A549 (cell line): ENCODE results near the gene KCP. TPM values are rescaled to one million over a fixed set of nuclear protein-coding genes. Genes with fewer than 3 reads are reported as not detected.

Source experiments
- ATAC-seq, 2 experiments: fragments of 200-7000 bp in 1 of 2; fragments of >200 bp in 1 of 2; cut with Nextera tagmentation in 1 of 2; cut with Tn5 transposase in 1 of 2; 3 replicates each; pipeline versions ENCODE4 v1.8.0 to v1.9.1; 2018 to 2020; ENCODE audit warnings: mild to moderate bottlenecking in 1 of 2, moderate library complexity in 1 of 2
- CTCF ChIA-PET: fragments of 300-600 bp; sonication (Branson Sonifier 250); formaldehyde crosslinking; extraction: SDS; loops from one replicate; lab custom pipeline; 2021; ENCODE audit warnings: antibody characterized with exemption, inconsistent platforms; lab: Yijun Ruan, JAX
- POLR2A ChIA-PET: fragments of 350-600 bp; formaldehyde crosslinking; extraction: SDS; loops from one replicate; lab custom pipeline; 2021; ENCODE audit warnings: antibody characterized with exemption, inconsistent platforms; lab: Yijun Ruan, JAX
- DNase-seq, 2 experiments: peaks; one replicate each; pipeline versions ENCODE4 v3.0.0 to v3.0.0-alpha.2; 2011 to 2016; ENCODE audit warnings: low read depth in 1 of 2, low spot score in 1 of 2
- FAIRE-seq: peaks from 2 replicates; lab custom pipeline; 2011; peaks lifted over from hg19 to GRCh38; lab: Jason Lieb, UNC
- H3K27ac ChIP-seq, 2 experiments: fragments of >200 bp; sonication (Bioruptor Twin); formaldehyde crosslinking; 3 replicates each; pipeline ENCODE4 v1.5.1; 2016 to 2017
- H3K4me1 ChIP-seq: fragments of >200 bp; sonication (Bioruptor Twin); formaldehyde crosslinking; 3 replicates; pipeline ENCODE4 v1.6.1; 2016
- H3K4me2 ChIP-seq: fragments of >200 bp; sonication (Bioruptor Twin); formaldehyde crosslinking; 3 replicates; pipeline ENCODE4 v1.6.1; 2016
- H3K4me3 ChIP-seq: fragments of >200 bp; sonication (Bioruptor Twin); formaldehyde crosslinking; 3 replicates; pipeline ENCODE4 v1.5.1; 2016
- H3K9me3 ChIP-seq: fragments of >200 bp; sonication (Bioruptor Twin); formaldehyde crosslinking; 3 replicates; pipeline ENCODE4 v1.6.1; 2016
- BHLHE40 ChIP-seq: IDR thresholded peaks from 2 replicates; pipeline ENCODE4 v1.6.1; 2012; ENCODE audit warnings: low read depth, low read length, inconsistent platforms
- CHD2 ChIP-seq: fragments of 150-350 bp; IDR thresholded peaks from 2 replicates; pipeline ENCODE4 v1.6.1; 2014; ENCODE audit warnings: low read length; ENCODE audit not compliant: partially characterized antibody
- EHF ChIP-seq: fragments of 250-450 bp; sonication (Bioruptor Pico); IDR thresholded peaks from 2 replicates; pipeline ENCODE4 v1.5.0; 2020; ENCODE audit warnings: mild to moderate bottlenecking
- FOSB ChIP-seq: fragments of 250-450 bp; sonication (Bioruptor Pico); IDR thresholded peaks from 2 replicates; pipeline ENCODE4 v1.5.0; 2020; ENCODE audit warnings: mild to moderate bottlenecking, moderate library complexity
- FOSL2 ChIP-seq, 2 experiments: fragments of 450-650 bp in 1 of 2; fragments of >200 bp in 1 of 2; sonication (Bioruptor Twin) in 1 of 2; formaldehyde crosslinking; IDR thresholded peaks; 2 replicates each; pipeline versions ENCODE4 v1.5.0 to v1.6.1; 2016 to 2020; ENCODE audit warnings: mild to moderate bottlenecking in 1 of 2, moderate library complexity in 1 of 2
- FOXS1 ChIP-seq: fragments of 250-450 bp; sonication (Bioruptor Pico); IDR thresholded peaks from 2 replicates; pipeline ENCODE4 v1.5.0; 2020; ENCODE audit warnings: mild to moderate bottlenecking, moderate library complexity
- GATA3 ChIP-seq: IDR thresholded peaks from 2 replicates; pipeline ENCODE4 v1.6.1; 2012; ENCODE audit warnings: borderline replicate concordance
- HDAC2 ChIP-seq: fragments of 200-600 bp; sonication (generic); IDR thresholded peaks from 2 replicates; pipeline ENCODE4 v1.6.1; 2016
- HES2 ChIP-seq: fragments of >200 bp; sonication (Bioruptor Twin); formaldehyde crosslinking; IDR thresholded peaks from 2 replicates; pipeline ENCODE4 v1.6.1; 2016
- HEYL ChIP-seq: fragments of 250-450 bp; sonication (Bioruptor Pico); IDR thresholded peaks from 2 replicates; pipeline ENCODE4 v1.8.0; 2021; ENCODE audit warnings: mild to moderate bottlenecking, moderate library complexity
- HMGXB4 ChIP-seq: fragments of 250-450 bp; sonication (Bioruptor Pico); IDR thresholded peaks from 2 replicates; pipeline ENCODE4 v1.5.0; 2021; ENCODE audit warnings: mild to moderate bottlenecking, moderate library complexity, borderline replicate concordance
- MAFK ChIP-seq: fragments of 450-650 bp; IDR thresholded peaks from 2 replicates; pipeline ENCODE4 v1.6.1; 2014; ENCODE audit not compliant: partially characterized antibody
- MYC ChIP-seq: IDR thresholded peaks from 2 replicates; pipeline ENCODE4 v1.6.1; 2012; ENCODE audit warnings: mild to moderate bottlenecking, inconsistent platforms, low read length, improper control_type of control experiment, borderline replicate concordance
- POLR2A ChIP-seq: IDR thresholded peaks from 2 replicates; pipeline ENCODE4 v1.6.1; 2012; ENCODE audit warnings: mild to moderate bottlenecking, low read length
- POLR2AphosphoS2 ChIP-seq: conservative IDR thresholded peaks from 2 replicates; pipeline ENCODE4 v1.6.1; 2012; ENCODE audit warnings: low read length, improper control_type of control experiment, inconsistent platforms
- RARB ChIP-seq: fragments of 250-450 bp; sonication (Bioruptor Pico); IDR thresholded peaks from 2 replicates; pipeline ENCODE4 v1.8.0; 2021; ENCODE audit warnings: mild to moderate bottlenecking, moderate library complexity
- RFX5 ChIP-seq: fragments of 450-650 bp; IDR thresholded peaks from 2 replicates; pipeline ENCODE4 v1.7.1; 2014; ENCODE audit warnings: antibody characterized with exemption, mild to moderate bottlenecking, moderate library complexity
- SMC3 ChIP-seq: fragments of >200 bp; sonication (Bioruptor Twin); formaldehyde crosslinking; IDR thresholded peaks from 3 replicates; pipeline ENCODE4 v1.6.1; 2018; ENCODE audit warnings: inconsistent platforms
- TP53 ChIP-seq: fragments of 250-450 bp; sonication (Bioruptor Pico); IDR thresholded peaks from 2 replicates; pipeline ENCODE4 v1.5.0; 2021; ENCODE audit warnings: mild to moderate bottlenecking, moderate library complexity
- ZC3H11A ChIP-seq: fragments of 450-650 bp; IDR thresholded peaks from 2 replicates; pipeline ENCODE4 v1.6.1; 2014; ENCODE audit warnings: antibody characterized with exemption, mild to moderate bottlenecking
- ZFP36 ChIP-seq: fragments of 450-650 bp; IDR thresholded peaks from 2 replicates; pipeline ENCODE4 v1.6.1; 2014; ENCODE audit warnings: borderline replicate concordance; ENCODE audit not compliant: partially characterized antibody
- ZNF302 ChIP-seq: fragments of 250-450 bp; sonication (Bioruptor Pico); IDR thresholded peaks from 2 replicates; pipeline ENCODE4 v1.9.0; 2021; ENCODE audit warnings: inconsistent platforms, mild to moderate bottlenecking, moderate library complexity
- WGBS: methylation state at CpG from one replicate; pipeline ENCODE4 v1.1.6; 2017; ENCODE audit errors: missing lambda C conversion rate; 5-methylcytosine and 5-hydroxymethylcytosine counted together
- polyA plus RNA-seq, 4 experiments: library from polyadenylated mRNA; depleted of rRNA in 3 of 4; stranded (reverse); fragments of >200 nt; fragmentation: RNase III in 1 of 4; extraction: RNeasy Plus Mini Kit Qiagen cat#74134 plus additional on column Dnase treatment in 1 of 4; gene quantifications; 2 replicates in 3 of 4; 3 replicates in 1 of 4; pipeline ENCODE4 v1.2.3, GENCODE V29; 2011 to 2017
- TF ChIP-seq, protein P1 (sequence below): fragments of 450-650 bp; IDR thresholded peaks from 2 replicates; pipeline ENCODE4 v1.6.1; 2014; ENCODE audit warnings: antibody characterized with exemption
- TF ChIP-seq, protein P2 (sequence below): IDR thresholded peaks from 2 replicates; pipeline ENCODE4 v1.6.1; 2012

The KCP gene
- polyA plus RNA-seq, 2 of the 4 experiments (the other 2 are of a cell fraction): 0.14 TPM; not detected in 1

DNA sequence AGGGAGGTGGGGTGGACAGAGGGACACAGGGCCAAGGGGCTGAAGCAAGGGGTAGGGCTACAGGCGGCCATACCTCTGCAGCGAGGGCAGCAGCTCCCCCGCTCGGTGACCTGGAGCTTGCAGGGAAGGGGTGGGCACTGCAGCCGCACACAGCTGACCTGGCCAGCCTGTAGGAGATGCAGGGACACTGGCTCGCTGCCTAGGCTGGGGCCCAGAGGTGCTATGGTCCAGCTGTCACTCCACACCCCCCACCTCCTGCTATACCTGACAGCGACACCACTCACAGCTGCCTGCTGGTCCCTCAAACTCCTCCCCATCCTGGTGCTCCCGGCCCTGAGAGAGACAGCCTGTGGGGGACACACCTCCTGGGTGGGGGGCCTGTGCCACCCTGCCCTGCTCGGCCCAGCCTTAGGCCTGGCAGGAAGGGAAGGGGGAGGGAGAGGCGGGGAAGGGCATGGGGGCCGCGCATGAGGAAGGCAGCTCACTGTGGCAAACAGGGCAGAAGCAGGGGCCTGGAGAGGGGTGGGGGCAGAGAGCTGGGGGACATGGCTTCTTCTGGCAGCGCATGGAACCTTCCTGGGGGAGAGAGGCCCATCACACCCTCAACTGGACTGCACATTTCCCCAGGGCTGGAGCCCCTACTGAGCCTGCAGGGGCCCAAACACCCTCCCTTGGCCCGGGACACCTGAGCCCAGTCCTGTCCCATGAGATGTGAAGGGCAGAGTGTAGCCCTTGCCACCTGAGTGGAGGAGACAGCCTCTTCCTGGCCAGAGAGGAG is 23.9 kb downstream of the KCP start:
- Histone ChIP-seq H3K4me1 (no peaks in the 10 kb centered on the region; the same call in 2 of the 3 replicates), H3K4me3 (no peak overlapping the region)
- POLR2A ChIA-PET: interaction anchor here (0.7 kb wide), 1 partner anchor 17 kb away, joined by 9 read pairs; no protein-coding TSS in a partner anchor
- FAIRE-seq: no peak
- TF ChIP-seq RARB: no peak
- TF ChIP-seq HEYL (CRISPR knock-in tag): no peak
- TF ChIP-seq FOSB (CRISPR knock-in tag): no peak
- TF ChIP-seq ZFP36: no peak
- TF ChIP-seq GATA3: no peak
- no peak for TF ChIP-seq ZNF302 (CRISPR knock-in tag)
- TF ChIP-seq SMC3: no peak
- TF ChIP-seq, protein P1, sequence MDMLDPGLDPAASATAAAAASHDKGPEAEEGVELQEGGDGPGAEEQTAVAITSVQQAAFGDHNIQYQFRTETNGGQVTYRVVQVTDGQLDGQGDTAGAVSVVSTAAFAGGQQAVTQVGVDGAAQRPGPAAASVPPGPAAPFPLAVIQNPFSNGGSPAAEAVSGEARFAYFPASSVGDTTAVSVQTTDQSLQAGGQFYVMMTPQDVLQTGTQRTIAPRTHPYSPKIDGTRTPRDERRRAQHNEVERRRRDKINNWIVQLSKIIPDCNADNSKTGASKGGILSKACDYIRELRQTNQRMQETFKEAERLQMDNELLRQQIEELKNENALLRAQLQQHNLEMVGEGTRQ: no peak
- no peak for TF ChIP-seq FOSL2 (IDR thresholded peaks at IDR 0.05)
- TF ChIP-seq FOSL2 (CRISPR knock-in tag; IDR thresholded peaks at IDR 0.05): no peak
- no peak for TF ChIP-seq FOXS1 (CRISPR knock-in tag)
- TF ChIP-seq HDAC2: no peak
- TF ChIP-seq POLR2AphosphoS2: no peak
- no peak for TF ChIP-seq MYC
- TF ChIP-seq, all 56 proteins: peak for 0
- 64% methylated on average over 9 of the region's 14 CpGs for WGBS
- H3K27ac ChIP-seq: no peak overlapping the region
- ATAC-seq (no peak), DNase-seq (no peak)
- CTCF ChIA-PET: interaction anchor here (0.9 to 9.4 kb wide), 5 partner anchors 11 to 426 kb away, joined by 3 to 225 read pairs (median 3); partner anchors contain the start of gene ATP6V1F
- no peaks in the 10 kb centered on the region for H3K9me3 ChIP-seq
- no peak overlapping the region for H3K4me2 ChIP-seq

DNA sequence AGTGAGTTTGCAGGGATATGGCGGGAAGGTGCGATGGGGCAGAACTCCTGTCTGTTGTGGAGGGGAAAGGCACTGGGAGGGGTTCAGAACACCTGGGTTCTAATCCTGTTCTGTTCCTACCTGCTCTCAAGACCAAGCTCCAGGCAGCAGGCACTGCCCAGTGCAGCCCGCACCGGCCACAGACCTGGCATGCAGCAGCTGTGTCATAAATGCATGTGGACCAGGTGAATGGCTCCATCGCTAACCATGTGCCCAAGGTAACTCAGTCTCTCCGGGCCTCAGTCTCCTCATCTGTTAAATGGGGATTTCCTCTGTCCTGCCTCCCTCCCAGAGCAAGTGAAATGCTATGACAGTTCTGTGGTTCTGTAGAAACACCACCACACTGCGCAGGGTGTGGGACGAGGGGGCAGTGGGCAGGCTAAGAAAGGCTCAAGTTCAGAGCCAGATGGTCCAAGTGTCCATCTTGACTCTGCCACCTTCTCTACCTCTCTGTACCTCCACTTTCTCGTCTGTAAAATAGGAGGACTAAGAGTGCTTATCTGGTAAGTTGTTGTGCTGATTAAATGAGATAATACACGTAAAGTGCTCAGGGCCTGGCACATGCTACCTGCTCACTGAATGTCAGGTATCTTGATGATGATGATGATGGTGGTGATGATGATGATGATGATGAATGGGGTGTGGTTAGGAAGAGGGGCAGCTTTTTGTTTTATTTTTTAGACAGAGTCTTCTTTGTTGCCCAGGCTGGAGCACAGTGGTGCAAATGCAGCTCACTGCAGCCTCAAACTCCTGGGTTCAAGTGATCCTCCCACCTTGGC is 24.9 kb downstream of the KCP start:
- no peak for FAIRE-seq
- ATAC-seq: no peak
- ChIA-PET POLR2A (interaction anchor here (0.7 kb wide), 1 partner anchor 18 kb away, joined by 9 read pairs; no protein-coding TSS in a partner anchor), CTCF (interaction anchor here (0.7 to 9.4 kb wide), 8 partner anchors 9 to 541 kb away, joined by 3 to 225 read pairs (median 4); partner anchors contain the start of gene ATP6V1F)
- no peaks in the 10 kb centered on the region; the same call in 2 of the 3 replicates for H3K4me1 ChIP-seq
- H3K4me3 ChIP-seq: no peak overlapping the region
- 83% methylated on average over 10 of the region's 10 CpGs for WGBS
- H3K9me3 ChIP-seq: no peaks in the 10 kb centered on the region
- TF ChIP-seq MAFK: no peak
- TF ChIP-seq HEYL (CRISPR knock-in tag): no peak
- no peak for TF ChIP-seq EHF (CRISPR knock-in tag)
- TF ChIP-seq ZC3H11A: no peak
- TF ChIP-seq POLR2AphosphoS2: no peak
- no peak overlapping the region for H3K4me2 ChIP-seq
- no peak for DNase-seq
- H3K27ac ChIP-seq: no peak overlapping the region

GRCh38 chr7:128884561-128885369 is 25.7 kb downstream of the KCP start:
- H3K27ac ChIP-seq: no peak overlapping the region
- H3K4me1 ChIP-seq: no peaks in the 10 kb centered on the region; the same call in 2 of the 3 replicates
- ATAC-seq (no peak), FAIRE-seq (no peak), DNase-seq (no peak)
- ChIA-PET POLR2A (no interaction called here), CTCF (interaction anchor here (0.7 to 9.4 kb wide), 19 partner anchors 9 to 540 kb away, joined by 3 to 225 read pairs (median 5); partner anchors contain the start of genes ATP6V1F and IRF5)
- H3K9me3 ChIP-seq: no peaks in the 10 kb centered on the region
- 72% methylated on average over 12 of the region's 26 CpGs for WGBS
- no peak overlapping the region for H3K4me3 ChIP-seq
- no peak overlapping the region for H3K4me2 ChIP-seq
- TF ChIP-seq BHLHE40 (no peak), RARB (no peak), POLR2A (no peak), TP53 (CRISPR knock-in tag) (no peak), HMGXB4 (CRISPR knock-in tag) (no peak), HES2 (no peak), CHD2 (no peak), POLR2AphosphoS2 (no peak), RFX5 (no peak)
- TF ChIP-seq, protein P2, sequence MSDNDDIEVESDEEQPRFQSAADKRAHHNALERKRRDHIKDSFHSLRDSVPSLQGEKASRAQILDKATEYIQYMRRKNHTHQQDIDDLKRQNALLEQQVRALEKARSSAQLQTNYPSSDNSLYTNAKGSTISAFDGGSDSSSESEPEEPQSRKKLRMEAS: no peak
- TF ChIP-seq, all 56 proteins: peak for 0
